ENCODE measurements around the gene SLAIN1.

Gene SLAIN1

DNA sequence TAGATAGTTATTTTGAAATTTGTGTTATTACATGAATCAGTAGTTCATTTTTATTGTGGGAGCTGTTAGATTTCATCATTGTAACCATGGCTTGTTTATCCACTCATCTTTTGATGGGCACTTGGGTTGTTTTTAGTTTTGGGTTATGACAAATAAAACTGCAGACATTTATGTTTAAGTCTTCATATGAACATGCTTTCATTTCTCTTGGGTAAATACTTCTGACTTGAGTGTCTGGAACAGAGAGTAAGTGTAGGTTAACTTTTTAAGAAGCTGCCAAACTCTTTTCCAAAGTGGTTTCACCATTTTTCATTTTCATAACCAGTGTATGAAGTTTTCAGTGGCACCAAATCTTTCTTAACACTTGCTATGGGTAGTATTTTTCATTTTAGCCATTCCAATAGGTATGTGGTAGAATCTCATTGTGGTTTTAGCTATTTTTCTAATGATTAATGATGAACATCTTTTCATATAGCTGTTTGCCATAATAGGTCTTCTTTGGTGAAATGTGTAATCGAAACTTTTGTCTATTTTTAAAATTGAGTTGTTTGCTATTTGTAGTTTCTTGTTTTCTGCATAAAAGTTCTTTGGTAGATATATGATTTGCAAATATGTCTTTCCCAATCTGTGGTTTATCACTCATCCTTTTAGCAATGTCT is 17.9 kb downstream of the SLAIN1 start:
- DNase-seq: no peak

DNA sequence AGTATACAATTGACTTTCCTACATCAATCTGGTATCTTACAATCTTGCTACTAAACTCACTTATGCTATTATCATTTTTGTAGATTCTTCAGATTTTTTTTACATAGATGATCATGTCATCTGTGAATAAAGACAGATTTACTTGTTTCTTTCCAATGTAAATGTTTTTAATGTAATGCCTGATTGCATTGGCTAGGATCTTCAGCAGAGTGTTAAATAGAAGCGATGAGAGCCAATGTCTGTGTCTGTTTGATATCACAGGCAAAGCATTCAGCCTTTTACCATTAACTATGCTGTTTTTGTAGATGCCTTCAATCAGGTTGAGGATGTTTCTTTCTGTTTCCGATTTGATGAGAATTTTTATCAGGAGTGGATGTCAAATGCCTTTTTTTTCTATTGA is 19.2 kb downstream of the SLAIN1 start:
- no peak for DNase-seq

DNA sequence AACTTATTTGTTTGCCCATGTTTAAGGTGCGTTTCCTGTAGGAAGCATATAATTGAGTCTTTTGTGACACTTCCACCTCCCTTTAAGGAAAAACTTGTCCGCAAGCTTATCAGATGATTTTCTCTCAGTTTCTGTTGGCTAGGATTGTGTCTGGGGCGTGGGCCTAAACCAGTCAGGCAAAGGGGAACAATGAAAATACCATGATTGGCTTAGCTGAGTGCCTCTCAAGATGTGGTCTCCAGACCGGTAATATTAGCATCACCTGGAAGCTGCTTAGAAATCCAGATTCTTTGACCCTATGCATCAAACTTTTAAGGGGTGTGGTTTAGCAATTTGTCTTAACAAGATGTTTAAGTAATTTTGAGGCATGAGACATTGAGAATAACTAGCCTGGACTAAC is 20.0 kb downstream of the SLAIN1 start:
- no peak for DNase-seq

DNA sequence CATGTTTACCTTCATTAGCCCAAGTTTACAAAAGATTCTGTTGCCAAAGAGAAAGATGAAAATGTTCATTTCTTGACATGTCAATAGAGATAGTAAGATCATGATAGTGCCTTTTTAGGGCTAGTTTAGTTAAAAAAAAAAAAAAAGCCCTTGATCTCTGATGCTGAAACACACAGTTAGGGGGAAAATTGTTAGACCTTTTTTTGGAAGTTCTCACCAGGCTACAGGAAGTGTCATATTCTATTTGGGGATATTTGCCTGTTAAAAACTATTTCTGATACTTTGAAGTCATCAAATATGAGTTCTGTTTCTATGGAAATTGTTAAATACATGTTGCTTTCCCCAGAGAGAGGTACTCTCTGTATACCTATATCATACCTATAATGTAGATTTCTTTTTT is 21.6 kb downstream of the SLAIN1 start:
- DNase-seq: no peak

GRCh38 chr13:77720988-77721387 is 23.5 kb downstream of the SLAIN1 start:
- DNase-seq: no peak

- DNase-seq: no peak
These were observed 26.6 kb downstream of the SLAIN1 start for GRCh38 chr13:77724092-77724491.

DNA sequence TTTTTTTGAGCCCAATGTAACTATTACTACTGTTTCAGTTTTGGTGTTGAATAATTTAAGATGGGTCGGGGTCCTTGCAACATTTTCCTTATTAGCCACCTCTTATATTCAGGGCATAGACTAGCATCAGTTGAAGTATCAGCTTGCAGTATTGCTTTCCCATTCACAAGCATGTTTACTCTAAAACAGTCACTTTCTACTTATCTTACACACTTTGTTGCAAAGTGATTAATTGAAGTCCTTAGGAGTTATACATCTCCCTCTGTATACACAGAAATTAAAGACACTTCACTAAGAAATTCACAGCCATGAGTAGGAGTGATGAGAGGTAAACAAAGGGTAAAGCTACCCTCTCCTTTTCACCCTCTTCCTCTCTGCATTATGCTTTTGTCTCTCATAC is 27.6 kb downstream of the SLAIN1 start:
- no peak for DNase-seq

DNA sequence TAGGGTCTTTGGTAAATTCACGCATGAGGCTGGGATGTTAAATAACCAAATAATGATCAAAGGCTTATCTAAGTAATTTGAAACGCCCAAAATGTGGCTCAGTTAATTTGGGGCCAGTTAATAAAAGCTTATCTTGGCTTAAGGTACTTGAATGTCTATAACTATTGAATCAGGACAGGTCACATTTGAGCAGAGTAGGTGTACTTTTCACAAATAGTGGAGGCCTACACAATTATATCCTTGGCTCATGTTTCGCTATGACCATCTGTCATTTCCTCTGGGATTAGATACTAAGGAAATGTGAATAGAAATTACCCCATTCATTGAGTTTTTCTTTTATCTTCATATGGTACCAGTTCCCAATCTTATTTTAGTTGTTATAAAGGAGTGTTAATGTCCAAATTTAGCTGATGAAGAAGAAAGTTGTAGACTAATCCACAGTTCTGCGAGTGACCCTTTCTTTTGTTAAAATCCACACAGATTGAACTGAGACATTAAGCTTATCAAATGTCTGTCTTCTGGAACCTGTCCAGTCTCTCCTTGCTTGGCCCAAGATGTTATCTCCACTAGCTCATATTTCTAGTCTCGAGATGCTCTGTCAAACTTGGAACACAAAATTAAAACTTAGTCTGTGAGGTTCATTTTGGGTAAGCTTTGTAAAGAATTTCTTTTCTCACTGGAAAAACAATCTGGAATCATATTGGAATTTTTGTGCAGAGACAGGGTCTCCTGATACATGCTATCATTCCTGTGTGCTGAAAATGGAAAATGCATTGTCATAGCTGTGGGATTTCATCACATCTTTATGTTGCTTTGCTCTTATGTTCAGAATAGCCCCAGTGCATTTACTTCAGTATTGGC is 31.0 kb downstream of the SLAIN1 start:
- no peak for DNase-seq

GRCh38 chr13:77729502-77730221 is 32.2 kb downstream of the SLAIN1 start:
- DNase-seq: no peak

GRCh38 chr13:77730572-77730971 is 33.1 kb downstream of the SLAIN1 start:
- DNase-seq: no peak

- DNase-seq: no peak
These were observed 34.8 kb downstream of the SLAIN1 start for GRCh38 chr13:77732287-77732686.

DNA sequence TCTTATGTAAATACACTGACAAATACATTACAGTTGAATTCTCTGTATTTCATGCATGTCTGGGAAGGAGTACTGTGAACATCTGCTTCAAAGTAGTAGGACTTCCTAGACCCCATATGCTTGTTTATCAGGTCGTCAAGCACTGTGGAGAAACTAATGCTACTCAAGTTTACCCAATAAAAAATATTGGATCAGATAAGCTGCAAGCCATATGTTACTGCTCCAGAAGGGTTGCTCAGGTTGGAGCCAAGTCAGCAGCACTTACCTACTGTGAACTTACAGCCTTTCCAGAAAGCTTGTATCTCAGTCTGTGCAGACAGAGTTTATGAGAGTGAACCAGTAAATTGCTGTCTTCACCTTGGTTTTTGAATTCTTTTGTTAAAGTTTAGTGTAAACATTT is 36.2 kb downstream of the SLAIN1 start:
- no peak for DNase-seq

GRCh38 chr13:77737583-77738200 is 40.2 kb downstream of the SLAIN1 start:
- DNase-seq: no peak

- no peak for DNase-seq
These were observed 42.7 kb downstream of the SLAIN1 start for GRCh38 chr13:77740097-77740735.

DNA sequence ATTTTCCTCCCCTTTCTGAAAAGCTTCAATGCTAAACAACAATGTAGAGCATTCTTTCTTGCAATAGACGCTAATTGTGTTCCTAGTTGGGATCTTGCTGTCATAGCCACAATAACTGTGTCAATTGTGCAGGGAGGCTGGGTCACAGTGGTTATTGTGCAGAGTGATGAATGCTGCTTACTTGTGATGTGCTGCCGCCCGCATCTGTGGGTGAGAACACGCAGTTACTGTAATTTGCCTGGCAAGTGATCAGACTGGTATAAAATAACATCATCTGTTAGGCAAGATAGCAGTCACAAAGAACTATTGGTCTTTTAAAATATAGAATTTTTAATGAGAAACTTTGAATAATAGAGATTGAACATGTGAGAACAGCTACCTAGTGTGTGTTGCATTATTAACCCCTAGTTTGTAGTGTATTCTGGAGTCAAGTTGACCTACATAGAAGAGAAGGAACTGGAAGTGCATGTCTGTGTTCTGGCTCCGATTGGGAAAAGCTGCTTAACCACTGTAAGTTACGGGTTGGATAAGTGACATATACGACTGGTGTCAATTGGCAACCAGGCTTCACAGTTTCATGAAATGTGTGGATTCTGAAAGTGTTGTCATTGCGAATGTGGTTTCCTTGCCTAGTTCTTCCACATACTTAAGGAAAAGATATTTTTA is 43.6 kb downstream of the SLAIN1 start:
- no peak for DNase-seq

DNA sequence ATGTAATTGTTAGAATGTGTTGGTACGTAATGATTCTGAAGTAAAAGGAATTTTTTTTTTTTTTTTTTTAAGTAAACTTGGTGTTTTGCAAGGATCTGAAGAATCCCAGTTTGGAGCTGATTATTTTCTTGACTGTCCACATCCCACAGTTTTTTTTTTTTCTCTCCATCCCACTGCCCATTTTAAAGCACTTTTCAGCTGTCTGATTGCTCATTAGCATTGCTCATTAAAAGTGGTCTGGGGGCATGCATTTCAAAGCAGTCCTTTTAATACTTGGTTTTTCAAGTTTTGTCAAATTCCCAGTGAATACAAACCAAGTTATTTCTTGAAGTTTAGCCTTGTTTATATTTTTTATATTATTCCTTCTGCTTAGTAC is 44.1 kb downstream of the SLAIN1 start:
- DNase-seq: no peak

GRCh38 chr13:77742801-77743200 is 45.3 kb downstream of the SLAIN1 start:
- DNase-seq: no peak

GRCh38 chr13:77745784-77746183 is 48.3 kb downstream of the SLAIN1 start:
- DNase-seq: no peak

GRCh38 chr13:77749344-77749880 is 51.9 kb downstream of the SLAIN1 start:
- DNase-seq: no peak

DNA sequence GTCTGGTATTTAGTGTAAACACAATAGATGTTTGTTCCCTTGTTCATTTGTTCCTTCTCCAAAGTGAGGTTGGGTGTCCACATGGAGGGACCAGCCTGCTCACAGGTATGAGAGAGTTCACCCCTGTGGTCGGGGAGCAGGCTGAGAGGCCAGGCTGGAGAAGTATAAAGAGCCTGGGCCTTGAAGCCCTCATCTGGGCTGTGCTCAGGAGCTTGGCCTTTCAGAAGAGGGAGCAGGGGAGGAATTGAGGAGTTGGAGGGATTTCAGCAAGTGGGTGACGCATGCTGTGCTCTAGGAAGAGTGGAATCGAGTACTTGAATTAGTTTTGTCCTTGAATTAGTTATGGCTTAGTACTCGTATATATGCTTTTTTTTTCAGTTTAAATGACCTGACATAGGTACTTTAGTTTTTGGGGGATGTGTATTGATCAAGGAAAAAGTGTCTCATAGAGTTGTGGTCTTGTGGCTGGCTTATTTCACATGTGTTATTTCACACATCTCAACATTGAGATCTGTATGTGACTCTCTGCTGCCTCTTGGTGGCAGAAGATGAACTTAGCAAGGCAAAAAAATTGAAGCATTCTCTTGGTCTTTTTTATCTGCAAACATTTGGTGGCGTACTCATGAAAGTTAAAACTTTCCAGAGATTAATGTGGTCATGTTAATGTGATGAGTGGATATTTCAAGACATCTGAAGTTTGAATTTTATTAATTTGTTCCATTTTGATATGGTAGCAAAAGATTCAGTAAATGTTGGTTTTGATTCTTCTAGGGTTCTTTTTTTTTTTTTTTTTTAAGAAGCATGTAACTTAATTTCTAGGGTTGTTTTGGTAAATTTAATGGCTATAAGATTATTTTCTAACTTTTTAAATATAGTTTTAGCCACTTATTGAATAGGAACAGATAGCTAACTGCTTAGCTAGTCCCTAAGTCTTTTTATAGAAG is 54.3 kb downstream of the SLAIN1 start:
- peak; percentile 11 for DNase-seq

DNA sequence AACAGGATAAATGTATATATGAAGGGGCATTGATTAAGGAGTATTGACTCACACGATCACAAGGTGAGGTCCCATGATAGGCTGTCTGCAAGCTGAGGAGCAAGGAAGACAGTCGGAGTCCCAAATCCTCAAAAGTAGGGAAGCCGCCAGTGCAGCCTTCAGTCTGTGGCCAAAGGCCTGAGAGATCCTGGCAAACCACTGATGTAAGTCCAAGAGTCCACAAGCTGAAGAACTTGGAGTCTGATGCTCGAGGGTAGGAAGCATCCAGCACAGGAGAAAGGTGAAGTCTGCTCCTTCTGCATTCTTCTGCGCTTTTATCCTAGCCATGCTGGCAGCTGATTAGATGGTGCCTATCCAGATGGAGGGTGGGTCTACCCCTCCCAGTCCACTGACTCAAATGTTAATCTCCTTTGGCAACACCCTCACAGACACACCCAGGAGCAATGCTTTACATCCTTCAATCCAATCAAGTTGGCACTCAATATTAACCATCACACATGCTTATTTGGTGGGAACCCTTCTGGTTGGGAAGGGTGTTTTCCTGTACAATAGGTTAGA is 55.1 kb downstream of the SLAIN1 start:
- no peak for DNase-seq

All from NCI-H226 (cell line).